Neural cell (in vitro differentiated cells): ENCODE results near the gene SOAT2.

Experiments
- CTCF ChIP-seq: fragments of 450-650 bp; IDR thresholded peaks from 2 replicates; pipeline ENCODE4 v1.5.1; 2014; ENCODE audit warnings: antibody characterized with exemption, mild to moderate bottlenecking, moderate library complexity; ENCODE audit not compliant: poor library complexity, severe bottlenecking
- POLR2AphosphoS5 ChIP-seq: IDR thresholded peaks from 2 replicates; pipeline ENCODE4 v1.6.1; 2012

GRCh38 chr12:53055471-53056266, 47.6 kb upstream of the SOAT2 start:
- TF ChIP-seq CTCF, result no peak
- no peak for TF ChIP-seq POLR2AphosphoS5
